ENCODE results near the gene SHE. TPM values are rescaled to one million over a fixed set of nuclear protein-coding genes. Genes with fewer than 3 reads are reported as not detected.
"Not testable (repeated sequence)": the region's sequence is repeated elsewhere in the genome, so short reads cannot be mapped to it uniquely, and the experiment has no call there.

Gene SHE
- total RNA-seq, 1 donor from 2014 or later: 0.04 TPM

- DNase-seq (no peak), ATAC-seq (ENCODE audit: low read depth) (no peak)
- ChIA-PET CTCF (no interaction called here), POLR2A (interaction anchor here (0.6 kb wide), 1 partner anchor 493 kb away, joined by 4 read pairs; no protein-coding TSS in a partner anchor)
- Mint-ChIP-seq H3K27me3 (peaks cover 19% of the 10 kb centered on the region), H3K36me3 (ENCODE audit: low read depth) (no peaks in the 10 kb centered on the region), H3K27ac (no peak overlapping the region), H3K4me3 (no peak overlapping the region), H3K9me3 (peaks cover 3% of the 10 kb centered on the region), H3K4me1 (no peaks in the 10 kb centered on the region)
- TF ChIP-seq CTCF (IDR thresholded peaks at IDR 0.05): no peak
- intact Hi-C loops (cut with micrococcal nuclease): no loop called here
Observed at GRCh38 chr1:154539486-154540483, 37.6 kb upstream of the SHE start.

DNA sequence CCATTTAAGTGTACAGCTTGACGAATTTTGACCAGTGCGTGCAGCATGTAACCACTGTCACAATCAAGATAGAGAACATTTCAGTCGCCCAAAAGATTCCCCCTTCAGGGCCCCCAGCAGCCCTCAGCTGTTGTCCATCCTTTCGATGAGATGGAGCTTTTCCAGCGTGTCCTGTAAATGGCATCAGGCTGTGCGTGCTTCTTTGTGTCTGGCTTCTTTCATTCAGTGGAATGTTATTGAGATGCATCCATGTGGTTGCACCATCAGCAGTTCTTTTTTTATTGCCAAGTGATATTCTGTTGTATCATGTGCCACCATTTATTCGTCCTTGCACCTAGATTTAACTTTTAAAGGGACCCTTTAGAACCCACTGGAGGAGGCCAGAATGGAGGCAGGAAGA lies 34.4 kb upstream of the SHE start:
- ATAC-seq (ENCODE audit: low read depth): no peak
- Mint-ChIP-seq H3K36me3 (ENCODE audit: low read depth) (no peaks in the 10 kb centered on the region), H3K4me1 (no peaks in the 10 kb centered on the region), H3K27ac (no peak overlapping the region), H3K4me3 (no peak overlapping the region), H3K27me3 (peaks cover 25% of the 10 kb centered on the region), H3K9me3 (peaks cover 3% of the 10 kb centered on the region)
- DNase-seq: no peak
- intact Hi-C loops (cut with micrococcal nuclease): no loop called here
- no peak for TF ChIP-seq CTCF (IDR thresholded peaks at IDR 0.05)
- ChIA-PET CTCF (no interaction called here), POLR2A (no interaction called here)

DNA sequence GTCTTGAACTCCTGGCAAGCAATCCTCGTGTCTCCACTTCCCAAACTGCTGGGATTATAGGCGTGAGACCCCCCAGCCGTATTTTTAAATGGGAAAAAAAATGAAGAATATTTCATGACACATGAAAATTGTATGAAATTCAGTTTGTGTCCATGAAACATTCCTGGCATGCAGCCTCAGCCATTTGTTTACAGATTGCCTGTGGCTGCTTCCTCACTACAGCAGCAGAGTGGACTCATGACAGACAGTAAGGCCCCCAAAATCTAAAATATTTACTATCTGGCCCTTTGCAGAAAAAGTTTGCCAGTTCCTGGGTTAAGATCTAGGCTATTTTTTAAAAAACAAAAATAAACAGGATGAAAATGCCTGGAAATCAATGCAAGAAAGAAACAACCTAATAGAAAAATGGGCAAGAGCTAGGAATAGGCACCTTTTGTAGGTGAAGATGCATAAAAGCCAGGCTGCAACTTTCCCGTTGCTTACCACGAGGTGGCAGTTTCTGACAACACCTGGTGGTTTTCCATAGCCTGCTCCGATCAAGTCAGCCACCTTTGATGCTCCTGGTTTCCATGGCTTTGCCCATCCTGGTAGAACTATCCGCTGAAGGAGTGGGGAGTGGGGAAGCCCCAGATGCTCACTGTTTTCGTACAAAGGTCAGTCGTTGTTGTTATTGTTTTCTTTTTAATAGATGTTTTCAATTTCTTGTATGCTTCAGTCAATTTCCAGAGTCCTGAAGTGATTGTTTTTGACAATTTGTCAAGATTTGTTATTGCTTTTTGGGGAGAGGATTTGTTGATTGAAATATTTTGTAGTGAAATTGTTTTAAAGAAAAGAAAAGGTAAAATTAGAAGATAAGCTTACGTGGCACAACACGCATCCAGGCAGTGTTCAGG lies 32.0 kb upstream of the SHE start:
- CTCF ChIA-PET: interaction anchor here (1.4 kb wide), 1 partner anchor 54 kb away, joined by 4 read pairs; no protein-coding TSS in a partner anchor
- Mint-ChIP-seq H3K27me3 (peaks cover 11% of the 10 kb centered on the region), H3K27ac (no peak overlapping the region), H3K36me3 (ENCODE audit: low read depth) (no peaks in the 10 kb centered on the region), H3K4me1 (no peaks in the 10 kb centered on the region), H3K9me3 (peaks cover 3% of the 10 kb centered on the region), H3K4me3 (no peak overlapping the region)
- intact Hi-C loops (cut with micrococcal nuclease): no loop called here
- TF ChIP-seq CTCF (IDR thresholded peaks at IDR 0.05): no peak
- ATAC-seq (ENCODE audit: low read depth) (no peak), DNase-seq (no peak)
- POLR2A ChIA-PET: no interaction called here

DNA sequence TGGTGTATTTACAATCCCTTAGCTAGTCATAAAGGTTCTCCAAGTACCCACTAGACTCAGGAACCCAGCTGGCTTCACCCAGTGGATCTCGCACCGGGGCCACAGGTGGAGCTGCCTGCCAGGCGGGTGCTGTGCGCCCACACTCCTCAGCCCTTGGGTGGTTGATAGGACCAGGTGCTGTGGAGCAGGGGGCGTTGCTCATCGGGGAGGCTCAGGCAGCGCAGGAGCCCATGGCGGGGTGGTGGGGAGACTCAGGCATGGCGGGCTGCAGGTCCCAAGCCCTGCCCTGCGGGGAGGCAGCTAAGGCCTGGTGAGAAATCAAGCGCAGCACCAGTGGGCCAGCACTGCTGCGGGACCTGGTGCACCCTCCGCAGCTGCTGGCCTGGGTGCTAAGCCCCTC lies 29.7 kb upstream of the SHE start:
- H3K27me3 Mint-ChIP-seq: peaks cover 10% of the 10 kb centered on the region
- H3K4me3 Mint-ChIP-seq; DNase-seq; intact Hi-C loops (cut with micrococcal nuclease); CTCF ChIA-PET; H3K27ac Mint-ChIP-seq; H3K36me3 Mint-ChIP-seq (ENCODE audit: low read depth); H3K9me3 Mint-ChIP-seq; POLR2A ChIA-PET; H3K4me1 Mint-ChIP-seq; ATAC-seq (ENCODE audit: low read depth): not testable (repeated sequence)

DNA sequence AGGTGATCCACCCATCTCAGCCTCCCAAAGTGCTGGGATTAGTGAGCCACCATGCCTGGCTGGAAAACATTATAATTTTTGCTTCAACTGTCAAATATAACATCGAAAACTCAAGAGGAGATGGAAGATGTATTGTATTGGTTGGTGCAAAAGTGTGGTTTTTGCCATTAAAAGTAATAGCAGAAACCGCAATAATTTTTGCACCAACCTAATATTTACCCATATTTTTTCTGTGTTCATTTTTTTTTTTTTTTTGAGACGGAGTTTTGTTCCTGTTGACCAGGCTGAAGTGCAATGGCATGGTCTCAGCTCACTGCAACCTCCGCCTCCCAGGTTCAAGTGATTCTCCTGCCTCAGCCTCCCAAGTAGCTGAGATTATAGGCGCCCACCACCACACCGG lies 27.1 kb upstream of the SHE start:
- Mint-ChIP-seq H3K27me3 (peaks cover 10% of the 10 kb centered on the region), H3K36me3 (ENCODE audit: low read depth) (no peaks in the 10 kb centered on the region), H3K4me1 (no peaks in the 10 kb centered on the region), H3K4me3 (no peak overlapping the region), H3K9me3 (no peaks in the 10 kb centered on the region), H3K27ac (no peak overlapping the region)
- intact Hi-C loops (cut with micrococcal nuclease): no loop called here
- ChIA-PET CTCF (no interaction called here), POLR2A (no interaction called here)
- no peak for DNase-seq
- TF ChIP-seq CTCF (IDR thresholded peaks at IDR 0.05): no peak
- no peak for ATAC-seq (ENCODE audit: low read depth)
